H9 (cell line): ENCODE results near the gene AKAP12. TPM values are rescaled to one million over a fixed set of nuclear protein-coding genes. Genes with fewer than 3 reads are reported as not detected.
A peak's percentile ranks its signal among the peaks of the same experiment; 100 is the strongest.
"Not testable (repeated sequence)": the region's sequence is repeated elsewhere in the genome, so short reads cannot be mapped to it uniquely, and the experiment has no call there.

Experiments used
- DNase-seq: peaks from one replicate; pipeline ENCODE4 v3.0.0-alpha.2; 2017
- H2AFZ ChIP-seq: one replicate; pipeline ENCODE4 v1.6.1; 2013; ENCODE audit warnings: mild to moderate bottlenecking, low read length, control low read depth, moderate library complexity
- H2AK5ac ChIP-seq: 2 replicates; pipeline ENCODE4 v1.6.1; 2013; ENCODE audit warnings: low read length, control low read depth, mixed read lengths; ENCODE audit not compliant: insufficient read length
- H2BK120ac ChIP-seq: one replicate; pipeline ENCODE4 v1.6.1; 2013; ENCODE audit warnings: low read depth, mild to moderate bottlenecking, low read length, control low read depth, inconsistent platforms; ENCODE audit not compliant: poor library complexity, severe bottlenecking
- H2BK12ac ChIP-seq: 2 replicates; pipeline ENCODE4 v1.6.1; 2013; ENCODE audit warnings: low read length, control low read depth, mixed read lengths, low read depth; ENCODE audit not compliant: insufficient read length
- H2BK15ac ChIP-seq: 2 replicates; pipeline ENCODE4 v1.6.1; 2013; ENCODE audit warnings: low read depth, low read length, control low read depth
- H2BK20ac ChIP-seq: one replicate; pipeline ENCODE4 v1.6.1; 2013; ENCODE audit warnings: low read depth, mild to moderate bottlenecking, low read length, control low read depth, inconsistent platforms; ENCODE audit not compliant: poor library complexity, severe bottlenecking
- H2BK5ac ChIP-seq: 2 replicates; pipeline ENCODE4 v1.6.1; 2013; ENCODE audit warnings: low read length, control low read depth, mixed read lengths; ENCODE audit not compliant: insufficient read length
- H3K14ac ChIP-seq: 2 replicates; pipeline ENCODE4 v1.6.1; 2013; ENCODE audit warnings: low read length, control low read depth; ENCODE audit not compliant: insufficient read depth
- H3K18ac ChIP-seq: 2 replicates; pipeline ENCODE4 v1.6.1; 2013; ENCODE audit warnings: low read depth, mild to moderate bottlenecking, mixed read lengths, low read length, control low read depth; ENCODE audit not compliant: insufficient read length
- H3K23ac ChIP-seq: 2 replicates; pipeline ENCODE4 v1.6.1; 2013; ENCODE audit warnings: low read length, control low read depth, mixed read lengths, low read depth; ENCODE audit not compliant: insufficient read length
- H3K23me2 ChIP-seq: 2 replicates; pipeline ENCODE4 v1.6.1; 2013; ENCODE audit warnings: low read depth, mild to moderate bottlenecking, mixed read lengths, low read length, control low read depth; ENCODE audit not compliant: insufficient read length, poor library complexity, severe bottlenecking
- H3K27ac ChIP-seq: 2 replicates; pipeline ENCODE4 v1.5.1; 2013; ENCODE audit warnings: low read length, control low read depth, mixed read lengths, low read depth; ENCODE audit not compliant: insufficient read length
- H3K27me3 ChIP-seq: 2 replicates; pipeline ENCODE4 v1.6.1; 2013; ENCODE audit warnings: low read length, control low read depth, inconsistent platforms; ENCODE audit not compliant: insufficient read depth
- H3K4ac ChIP-seq: 2 replicates; pipeline ENCODE4 v1.6.1; 2013; ENCODE audit warnings: low read depth, mild to moderate bottlenecking, control low read depth, inconsistent platforms, low read length, moderate library complexity
- H3K4me1 ChIP-seq: 2 replicates; pipeline ENCODE4 v1.6.1; 2013; ENCODE audit warnings: low read length, control low read depth, inconsistent platforms; ENCODE audit not compliant: insufficient read depth
- H3K4me2 ChIP-seq: 2 replicates; pipeline ENCODE4 v1.6.1; 2013; ENCODE audit warnings: low read length, control low read depth, mixed read lengths; ENCODE audit not compliant: insufficient read length, insufficient read depth
- H3K56ac ChIP-seq: 2 replicates; pipeline ENCODE4 v1.6.1; 2013; ENCODE audit warnings: low read depth, mild to moderate bottlenecking, mixed read lengths, low read length, control low read depth; ENCODE audit not compliant: insufficient read length
- H3K79me1 ChIP-seq: 2 replicates; pipeline ENCODE4 v1.6.1; 2013; ENCODE audit warnings: low read depth, mild to moderate bottlenecking, moderate library complexity, low read length, control low read depth, inconsistent platforms; ENCODE audit not compliant: insufficient read depth, poor library complexity, severe bottlenecking
- H3K79me2 ChIP-seq: 2 replicates; pipeline ENCODE4 v1.6.1; 2013; ENCODE audit warnings: low read length, control low read depth, inconsistent platforms; ENCODE audit not compliant: insufficient read depth
- H3K9ac ChIP-seq: 2 replicates; pipeline ENCODE4 v1.6.1; 2013; ENCODE audit warnings: low read length, control low read depth, mixed read lengths; ENCODE audit not compliant: insufficient read length; ENCODE audit errors: extremely low read depth
- H3K9me3 ChIP-seq: one replicate; pipeline ENCODE4 v1.6.1; 2013; ENCODE audit warnings: low read depth, low read length, inconsistent platforms; ENCODE audit not compliant: control insufficient read depth
- H3T11ph ChIP-seq: one replicate; pipeline ENCODE4 v1.6.1; 2013; ENCODE audit warnings: mild to moderate bottlenecking, low read length, control low read depth, inconsistent platforms
- H4K20me1 ChIP-seq: one replicate; pipeline ENCODE4 v1.6.1; 2013; ENCODE audit not compliant: control insufficient read depth, insufficient read length, insufficient read depth
- H4K5ac ChIP-seq: 2 replicates; pipeline ENCODE4 v1.6.1; 2013; ENCODE audit warnings: low read depth, mild to moderate bottlenecking, mixed read lengths, low read length, control low read depth; ENCODE audit not compliant: insufficient read length
- H4K8ac ChIP-seq: replicated peaks from 2 replicates; pipeline ENCODE4 v1.6.1; 2013; ENCODE audit warnings: low read length, control low read depth, mixed read lengths, low read depth; ENCODE audit not compliant: insufficient read length
- H4K91ac ChIP-seq: 2 replicates; pipeline ENCODE4 v1.6.1; 2013; ENCODE audit warnings: low read depth, mild to moderate bottlenecking, moderate library complexity, mixed read lengths, low read length, control low read depth; ENCODE audit not compliant: insufficient read length
- H3K27ac Mint-ChIP-seq, 3 experiments: 2 replicates in 2 of 3; 3 replicates in 1 of 3; pipeline ENCODE4 v1.8.0; 2020 to 2021; ENCODE audit warnings: mixed read lengths in 3 of 3, mild to moderate bottlenecking in 1 of 3, moderate library complexity in 1 of 3
- H3K27me3 Mint-ChIP-seq: 2 replicates; pipeline ENCODE4 v1.8.0; 2021; ENCODE audit warnings: low read depth, mild to moderate bottlenecking, moderate library complexity, mixed read lengths
- H3K36me3 Mint-ChIP-seq, 3 experiments: 2 replicates in 2 of 3; 3 replicates in 1 of 3; pipeline ENCODE4 v1.8.0; 2020 to 2021; ENCODE audit warnings: low read depth in 3 of 3, mixed read lengths in 3 of 3; ENCODE audit not compliant: insufficient read depth in 1 of 3
- H3K4me1 Mint-ChIP-seq, 2 experiments: 2 replicates each; pipeline ENCODE4 v1.8.0; 2020; ENCODE audit warnings: mixed read lengths in 2 of 2
- H3K4me3 Mint-ChIP-seq, 2 experiments: 2 replicates in 1 of 2; 3 replicates in 1 of 2; pipeline ENCODE4 v1.8.0; 2020 to 2021; ENCODE audit warnings: mild to moderate bottlenecking in 2 of 2, mixed read lengths in 2 of 2, moderate library complexity in 1 of 2
- H3K9me3 Mint-ChIP-seq, 2 experiments: 2 replicates in 1 of 2; 3 replicates in 1 of 2; pipeline ENCODE4 v1.8.0; 2020; ENCODE audit warnings: mild to moderate bottlenecking in 2 of 2, mixed read lengths in 2 of 2, moderate library complexity in 1 of 2
- WGBS: extraction: QIAGEN DNeasy Blood & Tissue Kit; methylation state at CpG from one replicate; pipeline ENCODE4 v1.1.7; 2013; ENCODE audit warnings: missing lambda C conversion rate, low lambda C conversion rate, mixed read lengths; ENCODE audit not compliant: insufficient read length; ENCODE audit errors: extremely low coverage; 5-methylcytosine and 5-hydroxymethylcytosine counted together
- total RNA-seq: library from RNA; stranded (reverse); gene quantifications from 2 replicates; pipeline ENCODE4 v1.2.1, GENCODE V29; 2021
- TF ChIP-seq, protein P1 (sequence below): fragments of 200-600 bp; sonication (generic); conservative IDR thresholded peaks from 3 replicates; pipeline ENCODE4 v1.8.0; 2021; ENCODE audit warnings: antibody characterized with exemption, mild to moderate bottlenecking

The AKAP12 gene
- total RNA-seq, 1 experiment from 2014 or later: 52.3 TPM

DNA sequence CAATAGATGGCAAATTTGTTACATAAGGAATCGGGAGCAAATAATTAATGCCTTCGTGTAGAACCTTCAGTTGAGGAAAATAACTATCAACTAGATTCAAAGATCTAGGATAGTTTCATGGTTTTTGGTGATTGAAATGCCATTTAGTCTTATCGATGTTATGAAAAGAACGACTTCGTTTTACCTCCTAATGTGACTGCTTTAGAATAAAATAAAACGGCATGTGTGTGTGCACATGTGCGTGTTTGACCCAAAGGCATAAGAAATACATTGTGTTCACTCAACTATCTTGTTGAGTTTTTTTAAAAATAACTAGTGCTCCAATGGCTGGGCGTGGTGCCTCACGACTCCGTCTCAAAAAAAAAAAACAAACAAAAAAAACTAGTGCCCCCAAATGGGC is 114.0 kb downstream of the AKAP12 start:
- H3K27ac Mint-ChIP-seq: no peak overlapping the region
- Histone ChIP-seq H3K79me1 (no peaks in the 10 kb centered on the region), H4K8ac (no peak overlapping the region), H3K9me3 (no peaks in the 10 kb centered on the region), H3K14ac (no peak overlapping the region), H2BK120ac (no peak overlapping the region), H2BK15ac (no peak overlapping the region), H3K4me2 (no peak overlapping the region), H3T11ph (no peak overlapping the region), H3K27ac (no peak overlapping the region), H3K23ac (no peak overlapping the region), H4K20me1 (no peaks in the 10 kb centered on the region), H2BK20ac (no peak overlapping the region), H4K5ac (no peak overlapping the region), H2BK12ac (no peak overlapping the region), H3K4ac (no peak overlapping the region), H3K79me2 (no peaks in the 10 kb centered on the region), H3K56ac (no peak overlapping the region), H3K23me2 (no peaks in the 10 kb centered on the region), H2BK5ac (no peak overlapping the region), H3K4me1 (no peaks in the 10 kb centered on the region), H3K9ac (no peak overlapping the region), H4K91ac (no peak overlapping the region), H2AFZ (no peak overlapping the region), H2AK5ac (no peak overlapping the region), H3K18ac (no peak overlapping the region), H3K27me3 (no peaks in the 10 kb centered on the region)
- no peaks in the 10 kb centered on the region for H3K4me1 Mint-ChIP-seq
- no peaks in the 10 kb centered on the region for H3K27me3 Mint-ChIP-seq
- TF ChIP-seq, protein P1, sequence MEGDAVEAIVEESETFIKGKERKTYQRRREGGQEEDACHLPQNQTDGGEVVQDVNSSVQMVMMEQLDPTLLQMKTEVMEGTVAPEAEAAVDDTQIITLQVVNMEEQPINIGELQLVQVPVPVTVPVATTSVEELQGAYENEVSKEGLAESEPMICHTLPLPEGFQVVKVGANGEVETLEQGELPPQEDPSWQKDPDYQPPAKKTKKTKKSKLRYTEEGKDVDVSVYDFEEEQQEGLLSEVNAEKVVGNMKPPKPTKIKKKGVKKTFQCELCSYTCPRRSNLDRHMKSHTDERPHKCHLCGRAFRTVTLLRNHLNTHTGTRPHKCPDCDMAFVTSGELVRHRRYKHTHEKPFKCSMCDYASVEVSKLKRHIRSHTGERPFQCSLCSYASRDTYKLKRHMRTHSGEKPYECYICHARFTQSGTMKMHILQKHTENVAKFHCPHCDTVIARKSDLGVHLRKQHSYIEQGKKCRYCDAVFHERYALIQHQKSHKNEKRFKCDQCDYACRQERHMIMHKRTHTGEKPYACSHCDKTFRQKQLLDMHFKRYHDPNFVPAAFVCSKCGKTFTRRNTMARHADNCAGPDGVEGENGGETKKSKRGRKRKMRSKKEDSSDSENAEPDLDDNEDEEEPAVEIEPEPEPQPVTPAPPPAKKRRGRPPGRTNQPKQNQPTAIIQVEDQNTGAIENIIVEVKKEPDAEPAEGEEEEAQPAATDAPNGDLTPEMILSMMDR: no peak
- no CpG with 5 or more reads among the region's 10 CpGs for WGBS
- H3K4me3 Mint-ChIP-seq: no peak overlapping the region
- H3K9me3 Mint-ChIP-seq: no peaks in the 10 kb centered on the region
- peaks cover 8 to 27% (median 16%) of the 10 kb centered on the region in 3 experiments; a peak in 5 of 7 replicates for H3K36me3 Mint-ChIP-seq
- no peak for DNase-seq

DNA sequence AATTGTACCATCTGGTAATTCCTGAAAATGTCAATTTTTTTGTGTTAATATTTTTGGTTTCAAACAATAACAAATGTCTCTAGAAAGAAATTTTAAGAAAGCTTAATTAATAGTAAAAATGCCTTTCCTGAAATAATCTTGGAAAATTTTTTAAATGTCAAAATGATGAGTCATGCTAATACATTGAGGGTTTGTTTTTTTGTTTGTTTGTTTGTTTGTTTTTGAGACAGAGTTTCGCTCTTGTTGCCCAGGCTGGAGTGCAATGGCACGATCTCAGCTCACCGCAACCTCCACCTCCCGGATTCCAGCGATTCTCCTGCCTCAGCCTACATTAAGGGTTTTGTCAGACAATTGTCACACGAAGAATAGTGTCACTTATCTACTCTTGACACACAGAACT is 117.2 kb downstream of the AKAP12 start:
- H3K4me3 Mint-ChIP-seq, H3K4me1 ChIP-seq, H3K79me1 ChIP-seq, H2BK20ac ChIP-seq, H3K9me3 ChIP-seq, H3K18ac ChIP-seq, H3K56ac ChIP-seq, H3K23me2 ChIP-seq, H3K14ac ChIP-seq, H3K79me2 ChIP-seq, H3K27ac ChIP-seq, H2BK120ac ChIP-seq, H2AK5ac ChIP-seq, H3K23ac ChIP-seq, H3T11ph ChIP-seq, H4K8ac ChIP-seq, H2AFZ ChIP-seq, H3K9ac ChIP-seq, H3K27me3 ChIP-seq, H2BK15ac ChIP-seq, H3K4me2 ChIP-seq, H4K91ac ChIP-seq, H3K27me3 Mint-ChIP-seq, H4K20me1 ChIP-seq, H3K9me3 Mint-ChIP-seq, H3K4me1 Mint-ChIP-seq, H4K5ac ChIP-seq, H2BK12ac ChIP-seq, H3K4ac ChIP-seq, DNase-seq, H2BK5ac ChIP-seq: not testable (repeated sequence)
- no CpG with 5 or more reads among the region's 6 CpGs for WGBS
- peaks cover 0 to 21% (median 3%) of the 10 kb centered on the region in 3 experiments; a peak in 4 of 7 replicates for H3K36me3 Mint-ChIP-seq
- H3K27ac Mint-ChIP-seq: peak overlapping the region in 2 of 3 experiments; percentile 53 to 54; a peak in 2 of 7 replicates
